ENCODE measurements around the gene LRRC10B.

GRCh38 chr11:61555978-61556377, 47.4 kb downstream of the LRRC10B start:
- TF ChIP-seq YY1 (IDR thresholded peaks at IDR 0.05; ENCODE audit: insufficient read depth, insufficient read length) (no peak), ZNF274 (IDR thresholded peaks at IDR 0.05; ENCODE audit: low read depth, low read length) (no peak)
